ENCODE results near the gene RPGRIP1L.
A peak's percentile ranks its signal among the peaks of the same experiment; 100 is the strongest.
"Not testable (repeated sequence)": the region's sequence is repeated elsewhere in the genome, so short reads cannot be mapped to it uniquely, and the experiment has no call there.

Gene RPGRIP1L

GRCh38 chr16:53730693-53731092, 27.0 kb upstream of the RPGRIP1L start:
- no peaks in the 10 kb centered on the region for H3K27me3 Mint-ChIP-seq
- DNase-seq (ENCODE audit: low spot score in 2 of 2) (no peak), ATAC-seq (ENCODE audit: low read depth) (no peak)
- H3K27ac Mint-ChIP-seq, result no peak overlapping the region
- H3K36me3 Mint-ChIP-seq, result peaks cover 19% of the 10 kb centered on the region
- peaks cover 24% of the 10 kb centered on the region for H3K4me1 Mint-ChIP-seq
- H3K9me3 Mint-ChIP-seq, result no peaks in the 10 kb centered on the region
- no peak overlapping the region for H3K4me3 Mint-ChIP-seq

GRCh38 chr16:53726625-53727024, 23.0 kb upstream of the RPGRIP1L start:
- Mint-ChIP-seq H3K4me1 (peaks cover 18% of the 10 kb centered on the region), H3K27me3 (no peaks in the 10 kb centered on the region), H3K27ac (no peak overlapping the region), H3K4me3 (no peak overlapping the region), H3K9me3 (no peaks in the 10 kb centered on the region), H3K36me3 (peaks cover 18% of the 10 kb centered on the region)
- ATAC-seq (ENCODE audit: low read depth) (no peak), DNase-seq (ENCODE audit: low spot score in 2 of 2) (no peak)

GRCh38 chr16:53721017-53721416, 17.4 kb upstream of the RPGRIP1L start:
- DNase-seq (ENCODE audit: low spot score in 2 of 2), result no peak
- Mint-ChIP-seq H3K4me3 (no peak overlapping the region), H3K27ac (no peak overlapping the region), H3K4me1 (peaks cover 13% of the 10 kb centered on the region), H3K27me3 (no peaks in the 10 kb centered on the region), H3K36me3 (peaks cover 2% of the 10 kb centered on the region), H3K9me3 (no peaks in the 10 kb centered on the region)
- no peak for ATAC-seq (ENCODE audit: low read depth)

- DNase-seq (ENCODE audit: low spot score in 2 of 2), result no peak
- no peak overlapping the region for H3K4me3 Mint-ChIP-seq
- H3K27me3 Mint-ChIP-seq, result no peaks in the 10 kb centered on the region
Observed at GRCh38 chr16:53717577-53717976, 13.9 kb upstream of the RPGRIP1L start.

GRCh38 chr16:53715023-53715384, 11.3 kb upstream of the RPGRIP1L start:
- H3K36me3 Mint-ChIP-seq, result peaks cover 10% of the 10 kb centered on the region
- H3K4me3 Mint-ChIP-seq, result no peak overlapping the region
- no peaks in the 10 kb centered on the region for H3K9me3 Mint-ChIP-seq
- H3K4me1 Mint-ChIP-seq, result peaks cover 24% of the 10 kb centered on the region
- no peaks in the 10 kb centered on the region for H3K27me3 Mint-ChIP-seq
- ATAC-seq (ENCODE audit: low read depth) (no peak), DNase-seq (ENCODE audit: low spot score in 2 of 2) (no peak)
- no peak overlapping the region for H3K27ac Mint-ChIP-seq

More at GRCh38 chr16:53717577-53717976, 13.9 kb upstream of the RPGRIP1L start:
- peaks cover 5% of the 10 kb centered on the region for H3K36me3 Mint-ChIP-seq
- no peaks in the 10 kb centered on the region for H3K9me3 Mint-ChIP-seq
- peaks cover 19% of the 10 kb centered on the region for H3K4me1 Mint-ChIP-seq
- ATAC-seq (ENCODE audit: low read depth), result no peak
- no peak overlapping the region for H3K27ac Mint-ChIP-seq

- ATAC-seq (ENCODE audit: low read depth) (no peak), DNase-seq (ENCODE audit: low spot score in 2 of 2) (no peak)
- no peak overlapping the region for H3K27ac Mint-ChIP-seq
- H3K9me3 Mint-ChIP-seq, result no peaks in the 10 kb centered on the region
- H3K4me3 Mint-ChIP-seq, result no peak overlapping the region
- H3K27me3 Mint-ChIP-seq, result no peaks in the 10 kb centered on the region
- peaks cover 26% of the 10 kb centered on the region for H3K4me1 Mint-ChIP-seq
- H3K36me3 Mint-ChIP-seq, result peaks cover 12% of the 10 kb centered on the region
Observed at GRCh38 chr16:53714205-53715022, 10.8 kb upstream of the RPGRIP1L start.

- H3K4me3 Mint-ChIP-seq, result no peak overlapping the region
- DNase-seq (ENCODE audit: low spot score in 2 of 2) (no peak), ATAC-seq (ENCODE audit: low read depth) (no peak)
- peaks cover 13% of the 10 kb centered on the region for H3K36me3 Mint-ChIP-seq
- H3K27me3 Mint-ChIP-seq, result no peaks in the 10 kb centered on the region
- no peaks in the 10 kb centered on the region for H3K9me3 Mint-ChIP-seq
- H3K4me1 Mint-ChIP-seq, result peaks cover 26% of the 10 kb centered on the region
- H3K27ac Mint-ChIP-seq, result no peak overlapping the region
Observed at GRCh38 chr16:53713403-53714204, 9.9 kb upstream of the RPGRIP1L start.

- Mint-ChIP-seq H3K27me3 (no peaks in the 10 kb centered on the region), H3K27ac (no peak overlapping the region), H3K4me1 (peaks cover 28% of the 10 kb centered on the region), H3K36me3 (peaks cover 19% of the 10 kb centered on the region), H3K4me3 (no peak overlapping the region), H3K9me3 (no peaks in the 10 kb centered on the region)
- no peak for ATAC-seq (ENCODE audit: low read depth)
- no peak for DNase-seq (ENCODE audit: low spot score in 2 of 2)
Observed at GRCh38 chr16:53712065-53712464, 8.4 kb upstream of the RPGRIP1L start.

GRCh38 chr16:53711390-53711789, 7.7 kb upstream of the RPGRIP1L start:
- peaks cover 32% of the 10 kb centered on the region for H3K4me1 Mint-ChIP-seq
- peaks cover 19% of the 10 kb centered on the region for H3K36me3 Mint-ChIP-seq
- H3K27ac Mint-ChIP-seq, result no peak overlapping the region
- H3K4me3 Mint-ChIP-seq, result no peak overlapping the region
- H3K9me3 Mint-ChIP-seq, result no peaks in the 10 kb centered on the region
- H3K27me3 Mint-ChIP-seq, result no peaks in the 10 kb centered on the region
- DNase-seq (ENCODE audit: low spot score in 2 of 2), result no peak
- ATAC-seq (ENCODE audit: low read depth), result no peak

GRCh38 chr16:53708490-53708889, 4.8 kb upstream of the RPGRIP1L start:
- Mint-ChIP-seq H3K27ac (no peak overlapping the region), H3K4me3 (no peak overlapping the region), H3K4me1 (peaks cover 30% of the 10 kb centered on the region), H3K27me3 (no peaks in the 10 kb centered on the region), H3K9me3 (no peaks in the 10 kb centered on the region), H3K36me3 (peaks cover 19% of the 10 kb centered on the region)
- DNase-seq (ENCODE audit: low spot score in 2 of 2), result no peak
- no peak for ATAC-seq (ENCODE audit: low read depth)

- Mint-ChIP-seq H3K36me3 (peaks cover 17% of the 10 kb centered on the region), H3K4me3 (no peak overlapping the region), H3K9me3 (no peaks in the 10 kb centered on the region), H3K4me1 (peaks cover 29% of the 10 kb centered on the region), H3K27me3 (no peaks in the 10 kb centered on the region), H3K27ac (no peak overlapping the region)
- DNase-seq (ENCODE audit: low spot score in 2 of 2), result no peak
- no peak for ATAC-seq (ENCODE audit: low read depth)
Observed at GRCh38 chr16:53707671-53708070, 4.0 kb upstream of the RPGRIP1L start.

GRCh38 chr16:53704445-53704813, 770 bp upstream of the RPGRIP1L start:
- no peak for ATAC-seq (ENCODE audit: low read depth)
- H3K9me3 Mint-ChIP-seq, result no peaks in the 10 kb centered on the region
- H3K4me1 Mint-ChIP-seq, result peaks cover 21% of the 10 kb centered on the region
- no peak for DNase-seq (ENCODE audit: low spot score in 2 of 2)
- H3K27me3 Mint-ChIP-seq, result no peaks in the 10 kb centered on the region
- peak overlapping the region; percentile 93 for H3K27ac Mint-ChIP-seq
- peaks cover 8% of the 10 kb centered on the region for H3K36me3 Mint-ChIP-seq
- H3K4me3 Mint-ChIP-seq, result peak overlapping the region; percentile 96

GRCh38 chr16:53698271-53698670, 5.4 kb downstream of the RPGRIP1L start:
- not testable (repeated sequence) for H3K4me3 Mint-ChIP-seq; H3K36me3 Mint-ChIP-seq; ATAC-seq (ENCODE audit: low read depth); H3K4me1 Mint-ChIP-seq; DNase-seq (ENCODE audit: low spot score in 2 of 2); H3K27me3 Mint-ChIP-seq; H3K9me3 Mint-ChIP-seq; H3K27ac Mint-ChIP-seq

- Mint-ChIP-seq H3K4me3 (no peak overlapping the region), H3K9me3 (no peaks in the 10 kb centered on the region), H3K4me1 (no peaks in the 10 kb centered on the region), H3K27ac (no peak overlapping the region), H3K27me3 (no peaks in the 10 kb centered on the region), H3K36me3 (peaks cover 7% of the 10 kb centered on the region)
- DNase-seq (ENCODE audit: low spot score in 2 of 2), result no peak
- no peak for ATAC-seq (ENCODE audit: low read depth)
Observed at GRCh38 chr16:53695070-53695469, 8.6 kb downstream of the RPGRIP1L start.
